ENCODE results near the gene RNF144B. TPM values are rescaled to one million over a fixed set of nuclear protein-coding genes. Genes with fewer than 3 reads are reported as not detected.
"Not testable (repeated sequence)": the region's sequence is repeated elsewhere in the genome, so short reads cannot be mapped to it uniquely, and the experiment has no call there.

The RNF144B gene
- polyA plus RNA-seq (2013, experiment 1 of 2; ENCODE audit: insufficient read length): 5.3 TPM
- polyA plus RNA-seq (2013, experiment 2 of 2; ENCODE audit: insufficient read length): 4.9 TPM

DNA sequence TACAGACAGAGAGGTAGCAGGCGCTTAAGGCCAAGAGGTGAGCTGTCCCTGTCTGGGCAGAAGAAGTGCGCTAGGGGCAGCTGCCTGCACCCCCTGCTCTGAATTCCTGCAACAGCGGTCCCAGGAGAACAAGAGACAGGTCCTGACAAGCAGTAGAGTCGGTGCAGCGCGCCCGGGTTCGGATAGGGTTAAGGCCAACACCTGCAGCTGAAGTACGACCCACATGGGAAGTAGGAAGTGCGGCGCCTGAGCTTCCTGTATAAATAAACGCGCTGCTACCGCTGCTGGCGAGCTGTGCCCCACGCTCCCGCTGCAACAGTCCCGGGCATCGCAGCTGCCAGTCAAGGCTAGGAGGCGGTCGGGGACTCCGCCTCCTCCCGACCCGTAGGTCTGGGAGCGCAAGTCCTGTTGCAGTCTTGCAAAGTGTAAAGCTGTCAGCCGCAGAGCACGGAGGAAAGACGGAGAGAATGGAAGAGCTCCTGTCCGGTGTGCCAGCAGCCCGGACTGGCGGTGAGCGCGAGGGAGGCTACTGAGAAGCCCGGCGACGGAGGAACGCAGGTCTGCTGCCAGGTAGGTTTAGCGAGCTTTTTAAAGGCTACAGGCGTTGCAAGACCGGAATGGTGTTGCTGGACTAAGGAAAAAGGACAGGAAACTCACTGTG, at the start of gene RNF144B:
Gene RNF144B, plus strand, starts transcription at position 290 of the 661 bp plus-strand sequence. CDS start 12,185 bp downstream, outside the sequence.
- DNase-seq: peak; percentile 70

DNA sequence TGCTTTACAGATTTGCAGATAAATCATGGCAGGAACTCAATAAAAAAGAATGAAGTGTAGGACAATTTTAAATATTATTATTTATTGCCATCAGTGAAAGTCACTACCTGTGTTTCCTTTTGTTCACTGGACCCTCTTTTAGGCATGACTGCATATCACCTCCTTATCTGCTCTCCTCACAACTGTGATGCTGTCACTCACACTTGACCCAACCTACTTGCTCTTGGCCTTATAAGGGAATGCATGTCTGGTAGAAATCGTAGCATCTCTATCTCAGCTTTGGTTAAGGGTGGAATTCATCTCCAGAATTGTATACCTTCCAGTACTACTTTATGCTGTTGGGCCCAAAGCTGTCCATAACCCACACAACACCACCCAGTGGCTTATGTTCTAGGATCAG, 47.6 kb upstream of the RNF144B start:
- DNase-seq: no peak

- no peak for DNase-seq
These were observed 46.2 kb upstream of the RNF144B start for GRCh38 chr6:18340781-18341551.

DNA sequence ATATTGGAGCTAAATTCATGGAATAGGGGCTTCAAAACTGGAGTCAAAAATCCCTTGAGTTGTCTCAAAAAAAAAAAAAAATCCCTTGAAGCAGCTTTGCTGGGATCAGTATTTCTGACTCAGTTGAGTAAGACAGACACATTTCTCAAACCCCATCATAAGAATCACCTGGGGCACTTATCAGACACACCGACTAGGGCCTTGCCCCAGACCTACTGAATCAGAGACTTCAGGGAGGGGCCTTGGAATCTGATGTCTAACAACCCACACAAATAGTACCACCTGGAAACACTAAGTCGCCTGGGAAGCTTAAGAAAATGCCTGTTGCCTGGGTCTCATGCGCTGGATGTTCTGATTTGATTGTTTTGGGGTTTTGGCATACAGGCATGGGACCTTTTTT, 44.9 kb upstream of the RNF144B start:
- no peak for DNase-seq

- peak; percentile 62 for DNase-seq
These were observed 43.4 kb upstream of the RNF144B start for GRCh38 chr6:18343741-18344140.

- DNase-seq: peak; percentile 54
These were observed 40.1 kb upstream of the RNF144B start for GRCh38 chr6:18347021-18347577.

DNA sequence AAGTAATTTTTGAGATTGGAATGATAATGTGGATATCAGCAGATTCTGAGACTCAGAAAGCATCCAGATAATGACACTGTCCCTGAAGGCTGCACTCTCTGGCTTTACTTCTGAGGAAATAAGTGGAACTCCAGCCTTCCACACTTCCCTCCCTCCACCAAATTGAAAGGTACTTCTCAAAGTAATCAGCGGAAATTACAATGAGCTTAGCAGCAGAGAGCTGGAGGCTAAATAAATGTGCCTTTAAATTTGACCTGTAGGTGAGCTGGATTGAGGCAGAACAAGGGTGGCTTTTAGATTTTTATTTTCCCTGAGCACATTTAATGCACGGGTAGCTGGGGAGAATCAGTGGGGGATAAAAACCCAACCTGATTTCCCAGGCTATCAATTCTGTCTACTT, 39.3 kb upstream of the RNF144B start:
- no peak for DNase-seq

DNA sequence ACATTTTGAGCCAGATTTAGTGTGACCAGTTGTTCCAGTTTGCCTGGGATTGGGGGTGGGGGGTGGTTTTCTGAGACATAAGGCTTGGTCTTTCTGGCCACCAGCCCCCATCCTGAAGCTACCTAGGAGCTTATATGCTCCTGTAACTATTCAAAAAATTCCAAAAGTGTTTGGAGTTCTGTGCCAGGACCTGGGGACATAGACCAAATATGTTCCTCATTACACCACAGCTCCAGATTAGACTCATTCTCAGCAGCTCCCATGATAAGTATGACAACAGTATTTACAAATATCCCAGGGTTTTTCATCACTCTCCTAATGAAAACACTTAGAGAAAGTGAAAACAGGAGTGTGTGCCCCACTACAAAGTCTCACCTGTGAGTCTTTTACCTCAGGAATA, 37.8 kb upstream of the RNF144B start:
- DNase-seq: no peak

GRCh38 chr6:18350271-18350670, 36.9 kb upstream of the RNF144B start:
- DNase-seq: peak; percentile 26

- no peak for DNase-seq
These were observed 36.4 kb upstream of the RNF144B start for GRCh38 chr6:18350712-18351111.

GRCh38 chr6:18352001-18352400, 35.1 kb upstream of the RNF144B start:
- DNase-seq: peak; percentile 29

GRCh38 chr6:18352842-18353241, 34.3 kb upstream of the RNF144B start:
- no peak for DNase-seq

DNA sequence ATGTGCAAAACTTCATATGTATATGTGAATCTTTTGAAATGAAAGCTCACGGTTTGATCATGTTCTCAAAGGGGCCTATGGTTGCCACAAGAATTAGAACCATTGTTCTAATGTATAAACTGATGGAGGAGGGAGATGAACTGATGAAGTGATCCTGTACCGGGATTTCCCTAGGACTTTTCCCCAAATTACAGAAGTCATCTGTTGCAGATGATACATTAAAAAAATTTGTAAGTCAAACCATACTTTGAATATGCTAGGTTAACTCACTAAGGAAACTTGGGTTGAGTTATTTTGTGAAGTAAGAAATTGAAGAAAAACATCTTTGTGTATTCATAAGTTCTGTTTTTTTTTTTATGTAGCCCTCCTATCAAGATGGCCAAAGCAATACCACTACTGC, 33.9 kb upstream of the RNF144B start:
- no peak for DNase-seq

DNA sequence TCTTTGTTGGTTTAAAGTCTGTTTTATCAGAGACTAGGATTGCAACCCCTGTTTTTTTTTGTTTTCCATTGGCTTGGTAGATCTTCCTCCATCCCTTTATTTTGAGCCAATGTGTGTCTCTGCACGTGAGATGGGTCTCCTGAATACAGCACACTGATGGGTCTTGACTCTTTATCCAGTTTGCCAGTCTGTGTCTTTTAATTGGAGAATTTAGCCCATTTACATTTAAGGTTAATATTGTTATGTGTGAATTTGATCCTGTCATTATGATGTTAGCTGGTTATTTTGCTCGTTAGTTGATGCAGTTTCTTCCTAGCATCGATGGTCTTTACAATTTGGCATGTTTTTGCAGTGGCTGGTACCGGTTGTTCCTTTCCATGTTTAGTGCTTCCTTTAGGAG, 29.6 kb upstream of the RNF144B start:
- DNase-seq: not testable (repeated sequence)

GRCh38 chr6:18359237-18359885, 27.8 kb upstream of the RNF144B start:
- DNase-seq: no peak

GRCh38 chr6:18360188-18360587, 27.0 kb upstream of the RNF144B start:
- no peak for DNase-seq

- DNase-seq: peak; percentile 49
These were observed 25.0 kb upstream of the RNF144B start for GRCh38 chr6:18362058-18362561.

GRCh38 chr6:18363746-18364145, 23.4 kb upstream of the RNF144B start:
- DNase-seq: no peak

DNA sequence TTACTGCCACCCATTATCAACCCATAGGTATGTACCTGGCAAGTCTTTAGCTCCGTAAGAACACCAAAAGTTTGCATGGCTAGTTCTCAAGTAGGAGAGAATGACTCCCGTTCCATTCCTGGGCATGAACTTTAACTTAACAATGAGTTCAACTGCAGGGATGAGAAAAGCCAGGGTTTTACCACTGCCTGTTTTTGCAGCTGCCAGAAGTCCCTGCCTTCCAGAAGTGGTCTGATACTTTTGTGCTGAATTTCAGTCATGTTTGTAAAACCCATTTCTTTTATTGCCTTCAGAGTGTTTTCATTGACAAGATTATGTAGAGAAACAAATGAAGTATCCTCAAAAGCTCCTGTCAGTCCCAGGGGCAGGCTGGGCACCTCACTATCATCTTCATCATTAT, 22.6 kb upstream of the RNF144B start:
- not testable (repeated sequence) for DNase-seq

- no peak for DNase-seq
These were observed 19.8 kb upstream of the RNF144B start for GRCh38 chr6:18367371-18367770.

DNA sequence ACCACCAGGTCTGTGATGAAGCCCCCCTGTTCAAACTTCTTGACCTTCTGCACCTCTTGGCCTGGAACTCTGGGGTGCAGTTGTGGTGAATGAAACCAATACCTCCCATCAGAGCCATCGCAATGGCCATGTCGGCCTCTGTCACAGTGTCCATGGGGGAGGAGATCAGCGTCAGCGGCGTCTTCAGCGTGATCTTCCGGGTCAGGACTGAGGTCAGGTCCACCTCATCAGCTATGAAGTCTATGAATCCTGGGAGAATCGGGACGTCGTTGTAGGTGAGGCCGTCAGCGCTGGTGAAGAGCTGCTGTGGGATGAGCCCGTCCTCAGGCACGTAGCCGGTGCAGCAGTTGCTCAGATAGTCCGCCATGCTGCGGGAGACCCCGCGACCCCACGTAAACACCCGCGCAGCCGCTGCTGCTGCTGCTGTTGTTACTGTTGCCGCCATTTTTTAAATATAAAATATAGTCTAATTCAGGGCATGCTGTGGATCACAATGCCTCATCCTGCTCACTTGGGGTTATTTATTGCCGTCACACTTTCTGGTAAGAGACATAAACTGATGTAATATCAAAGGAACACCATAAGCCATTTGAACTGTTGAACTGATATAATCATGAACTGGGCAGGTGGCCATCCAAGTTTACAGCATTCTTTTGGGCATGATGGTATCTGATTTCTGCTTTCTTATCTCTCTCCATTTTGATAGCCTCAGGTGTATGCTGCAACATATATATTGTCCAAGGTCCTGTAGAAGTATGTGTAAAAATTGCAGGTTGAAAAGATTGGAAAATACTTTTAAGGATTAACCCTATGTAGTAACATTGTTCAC, 18.7 kb upstream of the RNF144B start:
- no peak for DNase-seq

GRCh38 chr6:18371010-18371409, 16.1 kb upstream of the RNF144B start:
- no peak for DNase-seq
